Smooth muscle cell (in vitro differentiated cells): Measurements from ENCODE around the gene SEMG2. TPM values are rescaled to one million over a fixed set of nuclear protein-coding genes. Genes with fewer than 3 reads are reported as not detected.

ENCODE experiments used
- DNase-seq: peaks from one replicate; lab custom pipeline; 2025; ENCODE audit not compliant: unreplicated experiment; lab: John Stamatoyannopoulos, UW
- H2AFZ ChIP-seq: fragments of 200-600 bp; sonication (generic); 2 replicates; pipeline ENCODE4 v1.6.0; 2016; ENCODE audit warnings: antibody characterized with exemption, low read depth, mild to moderate bottlenecking
- H3F3A ChIP-seq: fragments of 200-600 bp; sonication (generic); 2 replicates; pipeline ENCODE4 v1.6.0; 2017; ENCODE audit warnings: antibody characterized with exemption, low read depth
- H3K27ac ChIP-seq: fragments of 200-600 bp; sonication (generic); 2 replicates; pipeline ENCODE4 v1.5.1; 2016; ENCODE audit warnings: low read depth, mild to moderate bottlenecking
- H3K27me3 ChIP-seq: fragments of 200-600 bp; sonication (generic); 2 replicates; pipeline ENCODE4 v1.6.1; 2016; ENCODE audit warnings: low read depth, mild to moderate bottlenecking
- H3K36me3 ChIP-seq: fragments of 200-600 bp; sonication (generic); 2 replicates; pipeline ENCODE4 v1.5.1; 2016; ENCODE audit warnings: low read depth
- H3K4me1 ChIP-seq: fragments of 200-600 bp; sonication (generic); 2 replicates; pipeline ENCODE4 v1.5.1; 2016; ENCODE audit warnings: low read depth
- H3K4me2 ChIP-seq: fragments of 200-600 bp; sonication (generic); 2 replicates; pipeline ENCODE4 v1.6.0; 2016; ENCODE audit warnings: mild to moderate bottlenecking
- H3K4me3 ChIP-seq: fragments of 200-600 bp; sonication (generic); 2 replicates; pipeline ENCODE4 v1.5.1; 2016; ENCODE audit warnings: mild to moderate bottlenecking
- H3K79me2 ChIP-seq: fragments of 200-600 bp; sonication (generic); 2 replicates; pipeline ENCODE4 v1.6.0; 2016; ENCODE audit warnings: low read depth, mild to moderate bottlenecking
- H3K9ac ChIP-seq: fragments of 200-600 bp; sonication (generic); 2 replicates; pipeline ENCODE4 v1.6.0; 2016; ENCODE audit warnings: low read depth
- H3K9me3 ChIP-seq: fragments of 200-600 bp; sonication (generic); replicated peaks from 2 replicates; pipeline ENCODE4 v1.5.1; 2016; ENCODE audit warnings: low read depth
- H4K20me1 ChIP-seq: fragments of 200-600 bp; sonication (generic); 2 replicates; pipeline ENCODE4 v1.6.0; 2016; ENCODE audit warnings: low read depth
- CTCF ChIP-seq: fragments of 200-600 bp; sonication (generic); IDR thresholded peaks from 2 replicates; pipeline ENCODE4 v1.5.1; 2017; ENCODE audit warnings: borderline replicate concordance, mild to moderate bottlenecking, antibody characterized with exemption; ENCODE audit not compliant: insufficient read depth, poor library complexity, severe bottlenecking
- WGBS: methylation state at CpG from one replicate; pipeline ENCODE4 v1.1.7; 2016; ENCODE audit warnings: low lambda C conversion rate; 5-methylcytosine and 5-hydroxymethylcytosine counted together
- polyA plus RNA-seq: library from polyadenylated mRNA; unstranded; fragments of >200 nt; fragmentation: Nextera tagmentation; extraction: Ambion mirVana; gene quantifications from 2 replicates; pipeline ENCODE4 v1.2.1, GENCODE V29; 2016
- total RNA-seq: library from RNA; depleted of rRNA; stranded (reverse); fragments of >200 nt; gene quantifications from 2 replicates; pipeline ENCODE4 v1.2.3, GENCODE V29; 2014

SEMG2 gene
- total and polyA plus RNA-seq, 2 experiments from 2014 or later, result not detected

- no peak for TF ChIP-seq CTCF
Observed at GRCh38 chr20:45269754-45270270, 48.6 kb downstream of the SEMG2 start.

More at GRCh38 chr20:45269754-45270270, 48.6 kb downstream of the SEMG2 start:
- WGBS, result 92% methylated on average over 4 of the region's 4 CpGs
- Histone ChIP-seq H3K9ac (no peak overlapping the region), H3K9me3 (no peaks in the 10 kb centered on the region), H4K20me1 (no peaks in the 10 kb centered on the region), H3K36me3 (no peaks in the 10 kb centered on the region), H3K27ac (no peak overlapping the region), H3F3A (no peaks in the 10 kb centered on the region), H3K79me2 (no peaks in the 10 kb centered on the region), H3K4me2 (no peak overlapping the region), H2AFZ (no peak overlapping the region), H3K27me3 (peaks cover 11% of the 10 kb centered on the region), H3K4me3 (no peak overlapping the region), H3K4me1 (no peaks in the 10 kb centered on the region)
- DNase-seq, result no peak

Other genes starting within 250 kb of the SEMG2 start
- gene KCNS1, start 120.2 kb upstream of the SEMG2 start, total RNA-seq, result 0.49 and 1.4 TPM in 2 replicates
- gene KCNS1, start 120.2 kb upstream of the SEMG2 start, polyA plus RNA-seq, result 0.35 and 1.8 TPM in 2 replicates
- gene WFDC5, start 106.2 kb upstream of the SEMG2 start, total RNA-seq, result not detected in 2 replicates
- gene WFDC5, start 106.2 kb upstream of the SEMG2 start, polyA plus RNA-seq, result not detected in 2 replicates
- not detected in 2 replicates for gene WFDC12, start 96.9 kb upstream of the SEMG2 start, total RNA-seq
- gene WFDC12, start 96.9 kb upstream of the SEMG2 start, polyA plus RNA-seq, result not detected in 2 replicates
- gene PI3, start 46.5 kb upstream of the SEMG2 start, total RNA-seq, result not detected in 2 replicates
- not detected in 2 replicates for gene PI3, start 46.5 kb upstream of the SEMG2 start, polyA plus RNA-seq
- not detected in 2 replicates for gene SEMG1, start 14.3 kb upstream of the SEMG2 start, total RNA-seq
- gene SEMG1, start 14.3 kb upstream of the SEMG2 start, polyA plus RNA-seq, result not detected in 2 replicates
- gene SLPI, start 33.2 kb downstream of the SEMG2 start, total RNA-seq, result 0.63 and 1.1 TPM in 2 replicates
- 3.1 and 5.2 TPM in 2 replicates for gene SLPI, start 33.2 kb downstream of the SEMG2 start, polyA plus RNA-seq
- not detected in 2 replicates for gene RBPJL, start 85.5 kb downstream of the SEMG2 start, total RNA-seq
- gene RBPJL, start 85.5 kb downstream of the SEMG2 start, polyA plus RNA-seq, result not detected in 2 replicates
- not detected in 2 replicates for gene MATN4, start 86.9 kb downstream of the SEMG2 start, total RNA-seq
- gene MATN4, start 86.9 kb downstream of the SEMG2 start, polyA plus RNA-seq, result not detected in 2 replicates
- gene SDC4, start 127.1 kb downstream of the SEMG2 start, total RNA-seq, result 70.7 and 78.1 TPM in 2 replicates
- gene SDC4, start 127.1 kb downstream of the SEMG2 start, polyA plus RNA-seq, result 45.0 and 122 TPM in 2 replicates
- 14.5 and 15.2 TPM in 2 replicates for gene SYS1, start 141.8 kb downstream of the SEMG2 start, total RNA-seq
- 17.0 and 24.7 TPM in 2 replicates for gene SYS1, start 141.8 kb downstream of the SEMG2 start, polyA plus RNA-seq
- gene TP53TG5, start 157.0 kb downstream of the SEMG2 start, total RNA-seq, result not detected in 2 replicates
- 0.06 TPM in 1 of 2 replicates, not detected in the other for gene TP53TG5, start 157.0 kb downstream of the SEMG2 start, polyA plus RNA-seq
- gene DBNDD2, start 186.9 kb downstream of the SEMG2 start, total RNA-seq, result 5.9 and 6.4 TPM in 2 replicates
- 2.9 and 11.0 TPM in 2 replicates for gene DBNDD2, start 186.9 kb downstream of the SEMG2 start, polyA plus RNA-seq
- 90.7 and 99.5 TPM in 2 replicates for gene PIGT, start 194.8 kb downstream of the SEMG2 start, total RNA-seq
- gene PIGT, start 194.8 kb downstream of the SEMG2 start, polyA plus RNA-seq, result 169 and 206 TPM in 2 replicates
- 3.0 and 5.7 TPM in 2 replicates for gene WFDC2, start 248.4 kb downstream of the SEMG2 start, total RNA-seq
- 9.5 and 42.9 TPM in 2 replicates for gene WFDC2, start 248.4 kb downstream of the SEMG2 start, polyA plus RNA-seq